HL-60 (cell line): ENCODE data around the gene AOPEP.

Source experiments
- POLR2AphosphoS5 ChIP-seq: IDR thresholded peaks from 2 replicates; pipeline ENCODE4 v1.6.1; 2012; ENCODE audit warnings: low read depth
- TF ChIP-seq, protein P1 (sequence below): IDR thresholded peaks from one replicate; pipeline ENCODE4 v1.5.1; 2011; ENCODE audit warnings: low read length, control low read depth, inconsistent platforms; ENCODE audit not compliant: insufficient read depth
- TF ChIP-seq, protein P2 (sequence below): IDR thresholded peaks from 2 replicates; pipeline ENCODE4 v1.6.1; 2012; ENCODE audit warnings: low read depth; ENCODE audit not compliant: insufficient replicate concordance

GRCh38 chr9:95116808-95117204 lies 390.3 kb downstream of the AOPEP start:
- TF ChIP-seq, protein P1, sequence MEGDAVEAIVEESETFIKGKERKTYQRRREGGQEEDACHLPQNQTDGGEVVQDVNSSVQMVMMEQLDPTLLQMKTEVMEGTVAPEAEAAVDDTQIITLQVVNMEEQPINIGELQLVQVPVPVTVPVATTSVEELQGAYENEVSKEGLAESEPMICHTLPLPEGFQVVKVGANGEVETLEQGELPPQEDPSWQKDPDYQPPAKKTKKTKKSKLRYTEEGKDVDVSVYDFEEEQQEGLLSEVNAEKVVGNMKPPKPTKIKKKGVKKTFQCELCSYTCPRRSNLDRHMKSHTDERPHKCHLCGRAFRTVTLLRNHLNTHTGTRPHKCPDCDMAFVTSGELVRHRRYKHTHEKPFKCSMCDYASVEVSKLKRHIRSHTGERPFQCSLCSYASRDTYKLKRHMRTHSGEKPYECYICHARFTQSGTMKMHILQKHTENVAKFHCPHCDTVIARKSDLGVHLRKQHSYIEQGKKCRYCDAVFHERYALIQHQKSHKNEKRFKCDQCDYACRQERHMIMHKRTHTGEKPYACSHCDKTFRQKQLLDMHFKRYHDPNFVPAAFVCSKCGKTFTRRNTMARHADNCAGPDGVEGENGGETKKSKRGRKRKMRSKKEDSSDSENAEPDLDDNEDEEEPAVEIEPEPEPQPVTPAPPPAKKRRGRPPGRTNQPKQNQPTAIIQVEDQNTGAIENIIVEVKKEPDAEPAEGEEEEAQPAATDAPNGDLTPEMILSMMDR, result no peak
- TF ChIP-seq, protein P2, sequence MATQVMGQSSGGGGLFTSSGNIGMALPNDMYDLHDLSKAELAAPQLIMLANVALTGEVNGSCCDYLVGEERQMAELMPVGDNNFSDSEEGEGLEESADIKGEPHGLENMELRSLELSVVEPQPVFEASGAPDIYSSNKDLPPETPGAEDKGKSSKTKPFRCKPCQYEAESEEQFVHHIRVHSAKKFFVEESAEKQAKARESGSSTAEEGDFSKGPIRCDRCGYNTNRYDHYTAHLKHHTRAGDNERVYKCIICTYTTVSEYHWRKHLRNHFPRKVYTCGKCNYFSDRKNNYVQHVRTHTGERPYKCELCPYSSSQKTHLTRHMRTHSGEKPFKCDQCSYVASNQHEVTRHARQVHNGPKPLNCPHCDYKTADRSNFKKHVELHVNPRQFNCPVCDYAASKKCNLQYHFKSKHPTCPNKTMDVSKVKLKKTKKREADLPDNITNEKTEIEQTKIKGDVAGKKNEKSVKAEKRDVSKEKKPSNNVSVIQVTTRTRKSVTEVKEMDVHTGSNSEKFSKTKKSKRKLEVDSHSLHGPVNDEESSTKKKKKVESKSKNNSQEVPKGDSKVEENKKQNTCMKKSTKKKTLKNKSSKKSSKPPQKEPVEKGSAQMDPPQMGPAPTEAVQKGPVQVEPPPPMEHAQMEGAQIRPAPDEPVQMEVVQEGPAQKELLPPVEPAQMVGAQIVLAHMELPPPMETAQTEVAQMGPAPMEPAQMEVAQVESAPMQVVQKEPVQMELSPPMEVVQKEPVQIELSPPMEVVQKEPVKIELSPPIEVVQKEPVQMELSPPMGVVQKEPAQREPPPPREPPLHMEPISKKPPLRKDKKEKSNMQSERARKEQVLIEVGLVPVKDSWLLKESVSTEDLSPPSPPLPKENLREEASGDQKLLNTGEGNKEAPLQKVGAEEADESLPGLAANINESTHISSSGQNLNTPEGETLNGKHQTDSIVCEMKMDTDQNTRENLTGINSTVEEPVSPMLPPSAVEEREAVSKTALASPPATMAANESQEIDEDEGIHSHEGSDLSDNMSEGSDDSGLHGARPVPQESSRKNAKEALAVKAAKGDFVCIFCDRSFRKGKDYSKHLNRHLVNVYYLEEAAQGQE, result no peak
- TF ChIP-seq POLR2AphosphoS5, result no peak
